Neuron (in vitro differentiated cells): ENCODE data around the gene HOXD12.

ENCODE experiments used
- H2AFZ ChIP-seq: one replicate; pipeline ENCODE4 v1.6.1; 2013; ENCODE audit warnings: low read depth, mild to moderate bottlenecking, inconsistent platforms, low read length, moderate library complexity
- H3K27me3 ChIP-seq: one replicate; pipeline ENCODE4 v1.6.1; 2013; ENCODE audit warnings: low read length; ENCODE audit not compliant: insufficient read depth
- H3K36me3 ChIP-seq: one replicate; pipeline ENCODE4 v1.6.1; 2013; ENCODE audit warnings: low read length; ENCODE audit not compliant: insufficient read depth
- H3K4me1 ChIP-seq: one replicate; pipeline ENCODE4 v1.6.1; 2013; ENCODE audit warnings: low read length; ENCODE audit not compliant: insufficient read depth
- H3K4me3 ChIP-seq: 2 replicates; pipeline ENCODE4 v1.5.1; 2013; ENCODE audit warnings: mild to moderate bottlenecking, low read length, moderate library complexity
- H3K9me3 ChIP-seq: one replicate; pipeline ENCODE4 v1.6.1; 2013; ENCODE audit warnings: low read length

HOXD12 gene

GRCh38 chr2:176128172-176128981 is 28.8 kb downstream of the HOXD12 start:
- H3K4me1 ChIP-seq = no peaks in the 10 kb centered on the region
- H3K4me3 ChIP-seq = no peak overlapping the region
- H3K27me3 ChIP-seq = peaks cover 89% of the 10 kb centered on the region

DNA sequence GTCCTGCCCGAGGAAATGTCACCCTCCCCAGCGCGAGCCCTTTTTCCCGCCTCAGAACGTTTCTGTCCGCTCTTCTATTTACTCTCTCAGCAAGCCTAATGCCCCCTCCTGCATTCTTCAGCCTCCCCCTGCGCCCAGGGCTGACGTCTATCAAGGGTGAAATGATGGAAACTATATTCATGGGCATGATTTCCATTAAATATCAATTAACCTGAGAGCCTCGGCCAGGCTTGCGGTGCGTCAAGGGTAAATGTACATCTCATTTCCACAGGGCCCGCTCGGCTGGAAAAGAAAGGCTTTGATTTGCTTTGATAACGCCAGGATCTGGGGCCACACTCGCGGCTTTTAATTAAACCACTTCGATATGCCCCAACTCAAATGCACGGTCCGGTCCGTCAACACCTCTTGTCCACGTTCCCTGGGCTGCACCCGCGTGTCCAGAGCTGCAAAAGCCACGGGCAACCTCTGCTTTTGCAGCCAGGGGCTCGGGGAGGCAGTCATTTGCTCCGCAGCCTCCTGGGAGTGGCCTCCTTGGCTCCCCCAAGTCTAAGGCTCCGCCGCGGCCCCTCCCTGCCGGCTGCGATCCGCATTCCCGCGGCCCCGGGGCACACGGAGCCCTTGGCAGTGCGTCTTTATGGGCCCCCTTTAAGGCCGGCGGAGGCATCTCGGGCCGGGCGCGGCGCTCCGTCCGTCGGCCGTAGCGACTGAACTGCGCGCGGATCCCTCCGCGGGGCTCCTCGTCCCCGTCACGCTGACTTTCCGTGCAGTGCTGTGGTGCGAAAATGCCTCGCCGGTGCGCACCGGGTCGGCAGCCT is 29.6 kb downstream of the HOXD12 start, which contains the start of gene HOXD8:
Gene HOXD8 (plus strand): TSS at position 724 of the 815 bp plus-strand sequence. CDS start 662 bp downstream, outside the sequence.
- no peaks in the 10 kb centered on the region for H3K36me3 ChIP-seq
- no peaks in the 10 kb centered on the region for H3K4me1 ChIP-seq
- H3K4me3 ChIP-seq = peak within 1 kb of the TSS; percentile 23
- H3K9me3 ChIP-seq = no peaks in the 10 kb centered on the region
- H2AFZ ChIP-seq = peak within 1 kb of the TSS; percentile 93
- peaks cover 89% of the 10 kb centered on the region for H3K27me3 ChIP-seq

More at GRCh38 chr2:176128172-176128981, 28.8 kb downstream of the HOXD12 start:
- peak overlapping the region; percentile 93 for H2AFZ ChIP-seq
- no peaks in the 10 kb centered on the region for H3K9me3 ChIP-seq
- H3K36me3 ChIP-seq = no peaks in the 10 kb centered on the region

GRCh38 chr2:176129813-176130146 is 30.2 kb downstream of the HOXD12 start:
- Histone ChIP-seq H3K4me3 (peak overlapping the region; percentile 23), H2AFZ (peak overlapping the region; percentile 93), H3K9me3 (no peaks in the 10 kb centered on the region), H3K4me1 (no peaks in the 10 kb centered on the region), H3K36me3 (no peaks in the 10 kb centered on the region), H3K27me3 (peaks cover 89% of the 10 kb centered on the region)

DNA sequence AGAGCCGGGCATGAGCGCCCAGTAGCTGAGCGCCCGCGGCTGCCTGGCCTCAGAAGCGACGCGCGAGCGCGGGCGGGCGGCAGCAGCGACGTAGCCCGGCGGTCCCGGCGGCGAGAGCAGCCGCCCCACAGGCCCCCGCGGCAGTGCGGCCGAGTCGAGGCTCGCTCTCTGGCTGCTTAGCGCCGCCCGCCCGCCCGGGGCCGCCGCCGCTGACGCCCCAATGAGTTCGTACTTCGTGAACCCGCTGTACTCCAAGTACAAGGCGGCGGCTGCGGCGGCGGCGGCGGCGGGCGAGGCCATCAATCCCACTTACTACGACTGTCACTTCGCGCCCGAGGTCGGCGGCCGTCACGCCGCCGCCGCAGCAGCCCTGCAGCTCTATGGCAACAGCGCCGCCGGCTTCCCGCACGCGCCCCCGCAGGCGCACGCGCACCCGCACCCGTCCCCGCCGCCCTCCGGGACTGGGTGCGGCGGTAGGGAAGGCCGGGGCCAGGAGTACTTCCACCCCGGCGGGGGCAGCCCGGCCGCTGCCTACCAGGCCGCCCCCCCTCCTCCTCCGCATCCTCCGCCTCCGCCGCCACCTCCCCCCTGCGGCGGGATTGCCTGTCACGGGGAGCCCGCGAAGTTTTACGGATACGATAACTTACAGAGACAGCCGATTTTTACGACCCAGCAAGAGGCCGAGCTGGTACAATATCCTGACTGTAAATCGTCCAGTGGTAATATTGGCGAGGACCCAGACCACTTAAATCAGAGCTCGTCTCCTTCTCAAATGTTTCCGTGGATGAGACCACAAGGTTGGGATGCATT is 30.8 kb downstream of the HOXD12 start:
- Histone ChIP-seq H3K27me3 (peaks cover 89% of the 10 kb centered on the region), H2AFZ (peak overlapping the region; percentile 93), H3K9me3 (no peaks in the 10 kb centered on the region), H3K4me3 (peak overlapping the region; percentile 23), H3K36me3 (no peaks in the 10 kb centered on the region), H3K4me1 (no peaks in the 10 kb centered on the region)

DNA sequence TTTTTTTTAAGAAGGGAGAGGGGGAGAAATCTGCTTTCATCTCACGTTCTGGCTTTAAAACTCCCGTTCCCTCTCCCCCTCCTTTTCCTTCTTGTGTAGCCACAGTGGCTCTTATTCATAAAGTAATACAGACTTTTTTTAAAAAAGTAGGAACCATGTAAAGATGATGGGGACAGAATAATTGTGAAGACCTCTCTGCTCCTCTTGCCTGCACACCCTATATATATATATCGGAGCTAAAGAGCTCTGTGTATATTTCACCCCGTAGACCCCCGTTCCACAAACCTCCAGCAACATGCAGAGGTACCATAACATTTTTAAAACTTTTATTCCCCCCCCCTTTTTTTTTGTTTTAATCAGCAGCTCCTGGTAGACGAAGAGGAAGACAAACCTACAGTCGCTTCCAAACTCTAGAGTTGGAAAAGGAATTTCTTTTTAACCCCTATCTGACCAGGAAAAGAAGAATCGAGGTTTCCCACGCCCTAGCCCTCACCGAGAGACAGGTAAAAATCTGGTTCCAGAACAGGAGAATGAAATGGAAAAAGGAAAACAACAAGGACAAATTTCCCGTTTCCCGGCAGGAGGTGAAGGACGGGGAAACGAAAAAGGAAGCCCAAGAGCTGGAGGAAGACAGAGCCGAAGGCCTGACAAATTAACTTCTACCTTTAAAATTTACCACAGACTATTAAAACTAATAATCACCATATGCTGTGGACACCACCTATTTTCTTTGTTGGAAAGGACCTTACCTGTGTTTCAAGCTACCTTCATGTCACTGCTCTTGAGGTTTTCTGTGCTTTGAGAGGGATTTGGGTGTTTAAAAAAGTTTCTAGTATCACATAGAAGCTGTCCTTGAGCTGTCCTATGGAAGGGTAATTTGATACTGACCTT is 31.6 kb downstream of the HOXD12 start:
- Histone ChIP-seq H3K4me3 (no peak overlapping the region), H3K27me3 (peaks cover 89% of the 10 kb centered on the region), H2AFZ (no peak overlapping the region), H3K9me3 (peaks cover 3% of the 10 kb centered on the region), H3K4me1 (no peaks in the 10 kb centered on the region), H3K36me3 (no peaks in the 10 kb centered on the region)

GRCh38 chr2:176131848-176132158 is 32.2 kb downstream of the HOXD12 start:
- no peaks in the 10 kb centered on the region for H3K36me3 ChIP-seq
- H3K4me1 ChIP-seq = no peaks in the 10 kb centered on the region
- peaks cover 3% of the 10 kb centered on the region for H3K9me3 ChIP-seq
- H3K4me3 ChIP-seq = no peak overlapping the region
- H2AFZ ChIP-seq = no peak overlapping the region
- peaks cover 90% of the 10 kb centered on the region for H3K27me3 ChIP-seq

DNA sequence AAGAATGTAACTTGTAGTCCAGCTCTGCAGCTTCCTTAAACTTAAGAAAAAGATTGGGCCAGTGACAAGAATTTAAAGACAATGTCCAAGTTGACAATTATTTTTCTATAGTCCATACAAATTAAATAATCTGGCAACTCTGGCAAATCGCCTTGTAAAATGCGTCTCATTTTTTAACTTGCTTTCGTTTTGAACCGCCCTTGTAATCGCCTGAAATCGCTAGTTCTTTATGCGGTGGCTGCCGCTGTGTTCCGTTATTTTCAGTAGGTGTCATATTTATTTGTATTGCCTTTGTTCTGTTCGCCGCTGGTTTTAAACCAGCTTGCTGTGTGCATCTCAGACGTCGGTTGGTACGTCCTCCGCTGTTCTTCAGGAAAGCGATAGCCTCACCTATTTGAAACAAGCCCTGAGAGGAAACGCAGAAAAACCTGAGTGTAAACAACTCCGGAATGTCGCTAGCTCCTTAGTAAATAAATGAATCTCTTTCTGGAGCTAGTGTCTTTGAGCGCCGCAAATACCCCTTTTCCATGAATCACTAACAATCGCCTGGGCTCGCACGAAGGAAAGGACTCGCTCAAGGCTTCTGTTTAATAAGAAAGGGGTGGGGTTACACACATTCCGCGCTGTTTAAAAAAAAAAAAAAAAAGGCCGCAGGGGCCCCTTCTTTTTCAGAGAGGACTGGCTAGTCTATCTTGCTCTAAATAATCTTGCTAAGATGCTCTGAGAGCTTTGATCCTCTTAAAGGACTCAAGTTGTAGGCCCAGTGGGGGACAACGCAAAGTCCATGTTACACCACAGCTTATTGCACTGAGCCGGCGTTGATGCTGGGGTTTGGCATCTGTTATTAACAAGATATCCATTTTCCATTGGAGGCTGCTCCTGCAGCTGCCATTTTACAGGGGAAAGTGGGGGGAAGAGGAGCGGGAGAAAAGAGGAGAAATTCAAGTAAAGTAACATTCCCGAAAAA is 32.9 kb downstream of the HOXD12 start:
- Histone ChIP-seq H3K36me3 (no peaks in the 10 kb centered on the region), H3K4me3 (no peak overlapping the region), H3K9me3 (peaks cover 3% of the 10 kb centered on the region), H3K4me1 (no peaks in the 10 kb centered on the region), H2AFZ (no peak overlapping the region), H3K27me3 (peaks cover 92% of the 10 kb centered on the region)

DNA sequence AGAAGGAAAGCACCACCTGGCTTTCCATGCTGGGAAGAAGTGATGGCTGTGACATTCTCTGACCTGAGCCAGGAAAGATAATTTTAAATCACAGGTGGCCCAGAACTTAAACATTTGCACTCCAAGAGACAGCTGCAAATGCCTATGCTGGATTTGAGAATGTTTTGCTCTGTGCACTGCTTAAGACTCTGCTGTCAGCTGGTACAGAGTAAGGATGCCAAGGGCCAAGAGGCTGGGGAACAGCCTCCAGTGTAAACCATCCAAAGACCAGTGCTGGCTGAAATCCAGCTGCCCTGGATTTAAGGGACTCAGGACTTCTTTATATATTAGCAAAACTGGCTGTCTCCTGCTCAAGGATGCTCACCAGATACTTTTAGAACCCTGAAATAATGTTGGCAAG is 33.8 kb downstream of the HOXD12 start:
- H2AFZ ChIP-seq = no peak overlapping the region
- H3K9me3 ChIP-seq = peaks cover 6% of the 10 kb centered on the region
- H3K36me3 ChIP-seq = no peaks in the 10 kb centered on the region
- no peak overlapping the region for H3K4me3 ChIP-seq
- peaks cover 92% of the 10 kb centered on the region for H3K27me3 ChIP-seq
- no peaks in the 10 kb centered on the region for H3K4me1 ChIP-seq

GRCh38 chr2:176134035-176134434 is 34.4 kb downstream of the HOXD12 start:
- Histone ChIP-seq H3K36me3 (no peaks in the 10 kb centered on the region), H3K4me1 (no peaks in the 10 kb centered on the region), H3K4me3 (no peak overlapping the region), H3K27me3 (peaks cover 92% of the 10 kb centered on the region), H2AFZ (no peak overlapping the region), H3K9me3 (peaks cover 10% of the 10 kb centered on the region)

DNA sequence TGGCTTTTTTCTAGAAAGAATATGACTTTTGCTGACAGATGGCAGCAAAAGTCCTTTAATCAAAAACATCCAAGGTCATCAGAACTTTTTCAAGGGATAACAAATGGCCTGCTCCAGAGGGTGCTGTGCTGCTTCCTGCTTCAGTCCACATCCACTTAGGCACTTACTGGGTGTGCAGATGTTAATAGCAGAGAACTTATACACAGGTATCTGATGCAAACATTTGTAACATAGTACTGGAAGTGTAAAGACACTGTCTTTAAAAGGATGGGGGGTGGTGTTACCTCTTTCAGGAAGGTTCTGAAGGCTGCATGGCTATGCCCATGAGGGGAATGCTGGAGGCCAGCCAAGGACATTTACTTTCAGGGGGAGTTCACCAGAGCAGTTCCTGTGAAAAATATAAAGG is 35.4 kb downstream of the HOXD12 start:
- no peaks in the 10 kb centered on the region for H3K4me1 ChIP-seq
- peaks cover 12% of the 10 kb centered on the region for H3K9me3 ChIP-seq
- no peaks in the 10 kb centered on the region for H3K36me3 ChIP-seq
- H3K27me3 ChIP-seq = peaks cover 96% of the 10 kb centered on the region
- H3K4me3 ChIP-seq = no peak overlapping the region
- H2AFZ ChIP-seq = no peak overlapping the region

DNA sequence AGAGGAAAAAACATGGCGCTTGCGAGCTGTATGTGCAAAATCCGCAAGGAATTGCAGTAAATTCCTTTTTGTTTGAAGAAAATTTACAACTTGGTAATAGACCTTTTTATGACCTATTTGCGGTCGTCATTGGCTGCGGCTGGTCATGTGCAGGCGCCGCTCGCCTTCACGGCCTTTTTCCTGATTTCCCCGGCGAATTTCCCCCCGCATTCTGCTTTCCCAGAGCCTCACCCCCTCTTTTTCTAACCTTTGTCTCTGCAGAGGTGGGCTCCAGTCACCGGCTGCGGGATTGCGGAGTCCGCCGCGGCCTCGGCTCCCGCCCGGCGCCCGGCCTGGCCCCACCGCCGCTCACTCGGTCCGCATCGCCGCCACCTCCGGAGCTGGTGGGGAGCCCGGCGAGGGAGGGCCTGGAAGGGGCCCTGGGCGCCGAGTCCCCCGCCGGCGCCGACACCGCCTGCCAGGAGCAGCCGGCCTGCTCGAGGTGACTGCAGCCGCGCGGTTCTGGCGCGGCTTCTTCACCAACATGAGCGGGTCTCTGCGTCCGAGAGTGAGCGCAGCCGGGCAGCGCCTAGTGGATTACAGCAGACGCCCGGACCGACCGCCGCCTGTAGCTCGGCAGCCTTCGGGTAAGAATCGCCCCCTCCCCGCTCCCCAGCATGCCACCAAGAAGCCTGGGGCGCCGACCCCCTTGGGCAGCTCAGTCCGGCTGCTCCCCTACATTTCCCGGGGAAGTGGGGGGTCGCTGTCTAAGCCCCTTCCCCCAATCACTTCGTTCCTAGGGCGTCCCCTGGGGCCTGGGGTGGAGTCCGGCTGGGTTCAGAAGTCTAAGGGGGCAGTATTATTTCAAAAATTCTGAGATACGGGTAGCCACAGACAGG is 37.0 kb downstream of the HOXD12 start:
- Histone ChIP-seq H3K4me3 (peak overlapping the region; percentile 4), H3K27me3 (peaks cover 95% of the 10 kb centered on the region), H3K9me3 (peaks cover 12% of the 10 kb centered on the region), H2AFZ (peak overlapping the region; percentile 71), H3K4me1 (no peaks in the 10 kb centered on the region), H3K36me3 (no peaks in the 10 kb centered on the region)
